Left lung (tissue), 10 donors: ENCODE measurements around the gene GHITM. TPM values are rescaled to one million over a fixed set of nuclear protein-coding genes. Genes with fewer than 3 reads are reported as not detected.

Source experiments
- ATAC-seq: fragments of 200-7000 bp; cut with Tn5 transposase; one replicate; pipeline ENCODE4 v1.9.1; 2020; ENCODE audit warnings: moderate library complexity
- DNase-seq, 4 donors: peaks; one replicate each; pipeline ENCODE4 v3.0.0-alpha.2; 2013 to 2020
- H3K27ac ChIP-seq, 2 donors: fragments of 200-600 bp; sonication (generic) in 1 of 2; one replicate each; pipeline versions ENCODE4 v1.5.0 to v1.8.0; 2020 to 2021
- H3K27me3 ChIP-seq, 2 donors: fragments of 200-600 bp; sonication (generic) in 1 of 2; one replicate each; pipeline versions ENCODE4 v1.5.0 to v1.8.0; 2020 to 2021
- H3K36me3 ChIP-seq, 2 donors: fragments of 200-600 bp; sonication (generic) in 1 of 2; one replicate each; pipeline versions ENCODE4 v1.5.0 to v1.8.0; 2020 to 2021
- H3K4me1 ChIP-seq, 2 donors: fragments of 200-600 bp; one replicate each; pipeline ENCODE4 v1.8.0; 2021
- H3K4me3 ChIP-seq, 2 donors: fragments of 200-600 bp; sonication (generic) in 1 of 2; one replicate each; pipeline versions ENCODE4 v1.5.0 to v1.8.0; 2020 to 2021; ENCODE audit warnings: mild to moderate bottlenecking in 1 of 2
- H3K9me3 ChIP-seq, 2 donors: fragments of 200-600 bp; sonication (generic) in 1 of 2; one replicate each; pipeline versions ENCODE4 v1.5.0 to v1.8.0; 2020 to 2021
- intact Hi-C, 2 donors: fragments of 100-400 bp; cut with DNase I; formaldehyde crosslinking; loops; one replicate each; pipeline versions ENCODE4 v1.11.2 to v1.14.2; 2022
- polyA plus RNA-seq, 6 donors: library from polyadenylated mRNA; unstranded; fragments of 120-200 nt; gene quantifications; one replicate each; pipeline ENCODE4 v1.2.1, GENCODE V29; 2013; ENCODE audit not compliant: insufficient read length in 6 of 6
- total RNA-seq, 2 donors: library from RNA; stranded (reverse); fragmentation: NEBNext Ultra II Directional; extraction: Animal tissue kit (Norgen Biotek cat#: 25700); gene quantifications; one replicate each; pipeline ENCODE4 v1.2.1, GENCODE V29; 2021
- TF ChIP-seq, protein P1 (sequence below), 2 donors: fragments of 200-600 bp; sonication (generic) in 1 of 2; IDR thresholded peaks; one replicate each; pipeline versions ENCODE4 v1.5.0 to v1.8.0; 2021; ENCODE audit warnings: antibody characterized with exemption in 2 of 2
- donor health status: DM: no; HTN: yes; CAD: no.
- donor health status: DM: no; HTN: no; CAD: no.

GHITM gene
- total and polyA plus RNA-seq, 8 donors, result 104 to 151 (median 120) TPM

DNA sequence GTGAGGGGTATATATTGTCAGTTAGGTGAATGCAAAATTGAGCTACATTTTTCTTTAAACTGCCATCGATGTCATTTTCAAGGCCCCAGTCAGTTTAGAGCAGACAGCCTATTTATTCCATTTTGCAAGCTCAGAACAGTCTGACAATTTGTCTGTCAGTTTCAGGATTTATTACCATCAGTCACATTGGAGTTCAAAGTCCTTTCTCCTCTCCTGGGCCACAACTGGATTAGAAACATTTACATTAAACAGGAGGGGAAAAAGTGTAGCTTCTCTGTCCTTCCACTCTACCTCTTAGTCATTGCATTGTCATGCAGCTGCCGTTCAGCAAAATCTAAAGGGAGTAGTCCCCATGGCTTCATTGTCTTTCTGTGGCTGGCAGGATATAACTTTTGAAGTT, 3.5 kb upstream of the GHITM start:
- TF ChIP-seq, protein P1, sequence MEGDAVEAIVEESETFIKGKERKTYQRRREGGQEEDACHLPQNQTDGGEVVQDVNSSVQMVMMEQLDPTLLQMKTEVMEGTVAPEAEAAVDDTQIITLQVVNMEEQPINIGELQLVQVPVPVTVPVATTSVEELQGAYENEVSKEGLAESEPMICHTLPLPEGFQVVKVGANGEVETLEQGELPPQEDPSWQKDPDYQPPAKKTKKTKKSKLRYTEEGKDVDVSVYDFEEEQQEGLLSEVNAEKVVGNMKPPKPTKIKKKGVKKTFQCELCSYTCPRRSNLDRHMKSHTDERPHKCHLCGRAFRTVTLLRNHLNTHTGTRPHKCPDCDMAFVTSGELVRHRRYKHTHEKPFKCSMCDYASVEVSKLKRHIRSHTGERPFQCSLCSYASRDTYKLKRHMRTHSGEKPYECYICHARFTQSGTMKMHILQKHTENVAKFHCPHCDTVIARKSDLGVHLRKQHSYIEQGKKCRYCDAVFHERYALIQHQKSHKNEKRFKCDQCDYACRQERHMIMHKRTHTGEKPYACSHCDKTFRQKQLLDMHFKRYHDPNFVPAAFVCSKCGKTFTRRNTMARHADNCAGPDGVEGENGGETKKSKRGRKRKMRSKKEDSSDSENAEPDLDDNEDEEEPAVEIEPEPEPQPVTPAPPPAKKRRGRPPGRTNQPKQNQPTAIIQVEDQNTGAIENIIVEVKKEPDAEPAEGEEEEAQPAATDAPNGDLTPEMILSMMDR (IDR thresholded peaks at IDR 0.05), result no peak
- no peak for ATAC-seq
- Histone ChIP-seq H3K9me3 (no peaks in the 10 kb centered on the region), H3K36me3 (no peaks in the 10 kb centered on the region), H3K4me1 (peaks cover 8 to 14% of the 10 kb centered on the region in 2 donors), H3K4me3 (no peak overlapping the region), H3K27ac (no peak overlapping the region), H3K27me3 (peaks cover 0 to 17% of the 10 kb centered on the region in 2 donors)
- no peak for DNase-seq
- intact Hi-C loops, result no loop called here

DNA sequence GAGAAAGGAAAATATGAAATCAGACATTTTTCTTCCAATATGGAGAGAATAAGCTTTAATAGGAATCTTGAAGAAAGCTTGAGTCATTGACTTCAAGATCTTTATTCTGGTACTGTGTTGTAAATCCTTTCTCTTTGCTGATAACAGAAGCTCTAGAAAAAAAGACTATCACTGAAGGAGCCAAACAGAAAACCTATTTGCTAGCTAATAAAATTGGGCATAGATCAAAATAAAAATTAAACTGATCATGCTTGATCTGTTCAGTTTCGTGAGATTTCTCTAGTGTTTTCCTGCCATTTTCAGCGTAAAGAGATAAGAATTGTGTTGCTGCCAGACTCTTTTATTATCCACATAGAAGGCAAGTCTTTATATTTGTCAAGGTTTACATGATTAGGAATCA, 1.5 kb upstream of the GHITM start:
- H3K4me1 ChIP-seq, result peaks cover 9 to 32% of the 10 kb centered on the region in 2 donors
- H3K27ac ChIP-seq, result no peak overlapping the region
- peaks cover 0 to 15% of the 10 kb centered on the region in 2 donors for H3K36me3 ChIP-seq

DNA sequence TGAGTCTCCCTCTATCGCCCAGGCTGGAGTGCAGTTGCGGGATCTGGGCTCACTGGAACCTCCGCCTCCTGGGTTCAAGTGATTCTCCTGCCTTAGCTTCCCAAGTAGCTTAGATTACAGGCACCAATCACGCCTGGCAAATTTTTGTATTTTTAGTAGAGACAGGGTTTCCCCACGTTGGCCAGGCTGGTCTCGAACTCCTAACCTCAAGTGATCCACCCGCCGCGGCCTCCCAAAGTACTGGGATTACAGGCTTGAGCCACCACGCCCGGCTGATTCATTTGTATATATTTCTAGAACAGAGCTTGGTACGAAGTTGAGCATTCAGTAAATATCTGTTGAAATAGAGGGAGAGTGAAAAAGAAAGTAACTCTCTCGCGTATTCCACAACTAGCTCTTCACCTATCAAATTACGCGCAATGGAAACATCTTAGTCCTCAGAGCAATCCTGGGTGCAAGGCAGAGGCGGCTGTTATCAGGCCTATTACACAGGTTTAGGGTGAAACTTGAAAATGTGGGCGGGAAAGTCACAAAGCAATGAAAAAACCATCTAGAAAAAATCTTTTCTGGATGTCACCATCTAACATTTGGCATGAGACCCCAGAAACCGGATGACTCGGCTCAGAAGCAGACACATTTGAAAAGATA, 707 bp upstream of the GHITM start:
- H3K36me3 ChIP-seq, result peaks cover 0 to 23% of the 10 kb centered on the region in 2 donors
- H3K27ac ChIP-seq, result peak overlapping the region; percentile 93 to 99
- no peaks in the 10 kb centered on the region for H3K9me3 ChIP-seq
- peaks cover 9 to 32% of the 10 kb centered on the region in 2 donors for H3K4me1 ChIP-seq
- peak overlapping the region; percentile 92 to 93 for H3K4me3 ChIP-seq
- TF ChIP-seq, protein P1 (IDR thresholded peaks at IDR 0.05), result no peak
- intact Hi-C loops, result no loop called here
- ATAC-seq, result no peak
- peak in 1 of 4 donors; percentile 7 for DNase-seq
- H3K27me3 ChIP-seq, result no peaks in the 10 kb centered on the region

More for the DNA sequence above, 1.5 kb upstream of the GHITM start:
- ATAC-seq (no peak), DNase-seq (no peak)
- Histone ChIP-seq H3K27me3 (peaks cover 0 to 3% of the 10 kb centered on the region in 2 donors), H3K4me3 (no peak overlapping the region), H3K9me3 (no peaks in the 10 kb centered on the region)
- TF ChIP-seq, protein P1 (IDR thresholded peaks at IDR 0.05), result no peak
- intact Hi-C loops, result no loop called here

DNA sequence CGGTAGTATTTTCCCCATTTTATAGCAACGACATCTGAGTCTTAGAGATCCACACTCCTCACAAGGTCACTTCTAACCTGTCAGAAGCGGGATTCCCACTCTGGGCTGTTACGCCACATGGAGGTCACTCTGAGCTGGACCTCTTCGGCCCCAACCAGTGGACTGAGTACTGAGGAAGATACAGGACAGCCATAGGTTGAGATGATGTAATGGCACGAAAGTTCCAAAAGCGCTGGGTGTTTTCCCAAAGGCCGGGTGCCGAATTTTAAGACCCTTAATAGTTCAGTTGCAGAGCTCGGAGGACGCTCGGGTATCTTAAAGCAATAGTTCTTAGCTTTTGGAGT, 699 bp downstream of the GHITM start:
- ATAC-seq (peak; percentile 13), DNase-seq (peak in 2 of 4 donors; percentile 13 to 34)
- Histone ChIP-seq H3K27ac (peak overlapping the region; percentile 93 to 99), H3K4me3 (peak overlapping the region; percentile 92 to 93), H3K9me3 (no peaks in the 10 kb centered on the region), H3K36me3 (peaks cover 3 to 37% of the 10 kb centered on the region in 2 donors), H3K4me1 (peaks cover 9 to 32% of the 10 kb centered on the region in 2 donors), H3K27me3 (no peaks in the 10 kb centered on the region)
- intact Hi-C loops, result no loop called here
- TF ChIP-seq, protein P1 (IDR thresholded peaks at IDR 0.05), result no peak

DNA sequence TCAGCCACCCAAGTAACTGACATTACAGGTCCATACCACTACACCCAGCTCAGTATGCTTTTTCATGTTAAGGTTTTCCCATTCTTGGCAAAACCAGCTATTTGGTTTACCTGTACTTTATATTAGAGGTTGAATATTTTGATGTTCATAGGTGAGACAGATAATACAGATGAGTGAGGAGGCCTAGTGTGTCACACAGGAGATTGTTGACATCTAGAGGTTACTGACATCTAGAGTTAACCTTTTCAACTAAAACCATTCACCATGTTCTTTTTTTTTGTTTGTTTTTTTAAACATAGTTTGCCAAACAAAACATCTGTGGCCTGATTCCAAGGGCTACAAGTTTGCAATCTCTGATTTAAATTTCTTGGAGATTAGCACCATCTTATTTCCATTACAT, 8.0 kb downstream of the GHITM start:
- intact Hi-C loops, result no loop called here
- H3K4me1 ChIP-seq, result peaks cover 0 to 3% of the 10 kb centered on the region in 2 donors
- TF ChIP-seq, protein P1 (IDR thresholded peaks at IDR 0.05), result no peak

More for the DNA sequence above, 8.0 kb downstream of the GHITM start:
- H3K9me3 ChIP-seq, result no peaks in the 10 kb centered on the region
- H3K27me3 ChIP-seq, result no peaks in the 10 kb centered on the region
- DNase-seq, result no peak
- no peak overlapping the region for H3K4me3 ChIP-seq
- H3K27ac ChIP-seq, result no peak overlapping the region
- H3K36me3 ChIP-seq, result peaks cover 7 to 96% of the 10 kb centered on the region in 2 donors
- no peak for ATAC-seq
